Measurements from ENCODE around the gene SPTBN1.

SPTBN1 gene

GRCh38 chr2:54455563-54456361 is at the start of gene SPTBN1:
Gene SPTBN1 (plus strand): TSS chr2:54456327. CDS start chr2:54526419, 70,092 bp downstream.
- no peak for DNase-seq (ENCODE audit: low read depth in 1 of 2, low spot score in 1 of 2)

- no peak for DNase-seq (ENCODE audit: low read depth in 1 of 2, low spot score in 1 of 2)
Observed at GRCh38 chr2:54407693-54408092, 48.4 kb upstream of the SPTBN1 start.

- no peak for DNase-seq (ENCODE audit: low read depth in 1 of 2, low spot score in 1 of 2)
Observed at GRCh38 chr2:54408288-54408687, 47.8 kb upstream of the SPTBN1 start.

GRCh38 chr2:54409752-54410151 is 46.4 kb upstream of the SPTBN1 start:
- no peak for DNase-seq (ENCODE audit: low read depth in 1 of 2, low spot score in 1 of 2)

GRCh38 chr2:54411801-54412354 is 44.2 kb upstream of the SPTBN1 start:
- no peak for DNase-seq (ENCODE audit: low read depth in 1 of 2, low spot score in 1 of 2)

- no peak for DNase-seq (ENCODE audit: low read depth in 1 of 2, low spot score in 1 of 2)
Observed at GRCh38 chr2:54416166-54416813, 39.8 kb upstream of the SPTBN1 start.

- DNase-seq (ENCODE audit: low read depth in 1 of 2, low spot score in 1 of 2): no peak
Observed at GRCh38 chr2:54416938-54417337, 39.2 kb upstream of the SPTBN1 start.

- no peak for DNase-seq (ENCODE audit: low read depth in 1 of 2, low spot score in 1 of 2)
Observed at GRCh38 chr2:54417577-54417976, 38.5 kb upstream of the SPTBN1 start.

GRCh38 chr2:54419388-54419787 is 36.7 kb upstream of the SPTBN1 start:
- DNase-seq (ENCODE audit: low read depth in 1 of 2, low spot score in 1 of 2): no peak

GRCh38 chr2:54419855-54420523 is 36.1 kb upstream of the SPTBN1 start:
- no peak for DNase-seq (ENCODE audit: low read depth in 1 of 2, low spot score in 1 of 2)

- DNase-seq (ENCODE audit: low read depth in 1 of 2, low spot score in 1 of 2): no peak
Observed at GRCh38 chr2:54420524-54421172, 35.5 kb upstream of the SPTBN1 start.

GRCh38 chr2:54422072-54422581 is 34.0 kb upstream of the SPTBN1 start:
- DNase-seq (ENCODE audit: low read depth in 1 of 2, low spot score in 1 of 2): no peak

GRCh38 chr2:54423213-54423612 is 32.9 kb upstream of the SPTBN1 start:
- DNase-seq (ENCODE audit: low read depth in 1 of 2, low spot score in 1 of 2): no peak

GRCh38 chr2:54424555-54425163 is 31.5 kb upstream of the SPTBN1 start:
- DNase-seq (ENCODE audit: low read depth in 1 of 2, low spot score in 1 of 2): no peak

GRCh38 chr2:54428108-54428831 is 27.9 kb upstream of the SPTBN1 start:
- no peak for DNase-seq (ENCODE audit: low read depth in 1 of 2, low spot score in 1 of 2)

GRCh38 chr2:54429054-54429453 is 27.1 kb upstream of the SPTBN1 start:
- DNase-seq (ENCODE audit: low read depth in 1 of 2, low spot score in 1 of 2): no peak

- DNase-seq (ENCODE audit: low read depth in 1 of 2, low spot score in 1 of 2): no peak
Observed at GRCh38 chr2:54429811-54430551, 26.1 kb upstream of the SPTBN1 start.

- no peak for DNase-seq (ENCODE audit: low read depth in 1 of 2, low spot score in 1 of 2)
Observed at GRCh38 chr2:54430649-54431048, 25.5 kb upstream of the SPTBN1 start.

All from activated T-helper 1 cell treated with anti-CD3 and anti-CD28 coated beads, Interleukin-2, amount 50 U/mL, for 16 hours (primary cell).